H9 (cell line): ENCODE data around the gene KLK15. TPM values are rescaled to one million over a fixed set of nuclear protein-coding genes. Genes with fewer than 3 reads are reported as not detected.

Source experiments
- DNase-seq: peaks from one replicate; pipeline ENCODE4 v3.0.0-alpha.2; 2017
- H2AFZ ChIP-seq: one replicate; pipeline ENCODE4 v1.6.1; 2013; ENCODE audit warnings: mild to moderate bottlenecking, low read length, control low read depth, moderate library complexity
- H2AK5ac ChIP-seq: 2 replicates; pipeline ENCODE4 v1.6.1; 2013; ENCODE audit warnings: low read length, control low read depth, mixed read lengths; ENCODE audit not compliant: insufficient read length
- H2BK120ac ChIP-seq: one replicate; pipeline ENCODE4 v1.6.1; 2013; ENCODE audit warnings: low read depth, mild to moderate bottlenecking, low read length, control low read depth, inconsistent platforms; ENCODE audit not compliant: poor library complexity, severe bottlenecking
- H2BK12ac ChIP-seq: 2 replicates; pipeline ENCODE4 v1.6.1; 2013; ENCODE audit warnings: low read length, control low read depth, mixed read lengths, low read depth; ENCODE audit not compliant: insufficient read length
- H2BK15ac ChIP-seq: 2 replicates; pipeline ENCODE4 v1.6.1; 2013; ENCODE audit warnings: low read depth, low read length, control low read depth
- H2BK20ac ChIP-seq: one replicate; pipeline ENCODE4 v1.6.1; 2013; ENCODE audit warnings: low read depth, mild to moderate bottlenecking, low read length, control low read depth, inconsistent platforms; ENCODE audit not compliant: poor library complexity, severe bottlenecking
- H2BK5ac ChIP-seq: 2 replicates; pipeline ENCODE4 v1.6.1; 2013; ENCODE audit warnings: low read length, control low read depth, mixed read lengths; ENCODE audit not compliant: insufficient read length
- H3K14ac ChIP-seq: 2 replicates; pipeline ENCODE4 v1.6.1; 2013; ENCODE audit warnings: low read length, control low read depth; ENCODE audit not compliant: insufficient read depth
- H3K18ac ChIP-seq: 2 replicates; pipeline ENCODE4 v1.6.1; 2013; ENCODE audit warnings: low read depth, mild to moderate bottlenecking, mixed read lengths, low read length, control low read depth; ENCODE audit not compliant: insufficient read length
- H3K23ac ChIP-seq: 2 replicates; pipeline ENCODE4 v1.6.1; 2013; ENCODE audit warnings: low read length, control low read depth, mixed read lengths, low read depth; ENCODE audit not compliant: insufficient read length
- H3K23me2 ChIP-seq: 2 replicates; pipeline ENCODE4 v1.6.1; 2013; ENCODE audit warnings: low read depth, mild to moderate bottlenecking, mixed read lengths, low read length, control low read depth; ENCODE audit not compliant: insufficient read length, poor library complexity, severe bottlenecking
- H3K27ac ChIP-seq: 2 replicates; pipeline ENCODE4 v1.5.1; 2013; ENCODE audit warnings: low read length, control low read depth, mixed read lengths, low read depth; ENCODE audit not compliant: insufficient read length
- H3K27me3 ChIP-seq: 2 replicates; pipeline ENCODE4 v1.6.1; 2013; ENCODE audit warnings: low read length, control low read depth, inconsistent platforms; ENCODE audit not compliant: insufficient read depth
- H3K4ac ChIP-seq: 2 replicates; pipeline ENCODE4 v1.6.1; 2013; ENCODE audit warnings: low read depth, mild to moderate bottlenecking, control low read depth, inconsistent platforms, low read length, moderate library complexity
- H3K4me1 ChIP-seq: 2 replicates; pipeline ENCODE4 v1.6.1; 2013; ENCODE audit warnings: low read length, control low read depth, inconsistent platforms; ENCODE audit not compliant: insufficient read depth
- H3K4me2 ChIP-seq: 2 replicates; pipeline ENCODE4 v1.6.1; 2013; ENCODE audit warnings: low read length, control low read depth, mixed read lengths; ENCODE audit not compliant: insufficient read length, insufficient read depth
- H3K56ac ChIP-seq: 2 replicates; pipeline ENCODE4 v1.6.1; 2013; ENCODE audit warnings: low read depth, mild to moderate bottlenecking, mixed read lengths, low read length, control low read depth; ENCODE audit not compliant: insufficient read length
- H3K79me1 ChIP-seq: 2 replicates; pipeline ENCODE4 v1.6.1; 2013; ENCODE audit warnings: low read depth, mild to moderate bottlenecking, moderate library complexity, low read length, control low read depth, inconsistent platforms; ENCODE audit not compliant: insufficient read depth, poor library complexity, severe bottlenecking
- H3K79me2 ChIP-seq: 2 replicates; pipeline ENCODE4 v1.6.1; 2013; ENCODE audit warnings: low read length, control low read depth, inconsistent platforms; ENCODE audit not compliant: insufficient read depth
- H3K9ac ChIP-seq: 2 replicates; pipeline ENCODE4 v1.6.1; 2013; ENCODE audit warnings: low read length, control low read depth, mixed read lengths; ENCODE audit not compliant: insufficient read length; ENCODE audit errors: extremely low read depth
- H3K9me3 ChIP-seq: one replicate; pipeline ENCODE4 v1.6.1; 2013; ENCODE audit warnings: low read depth, low read length, inconsistent platforms; ENCODE audit not compliant: control insufficient read depth
- H3T11ph ChIP-seq: one replicate; pipeline ENCODE4 v1.6.1; 2013; ENCODE audit warnings: mild to moderate bottlenecking, low read length, control low read depth, inconsistent platforms
- H4K20me1 ChIP-seq: one replicate; pipeline ENCODE4 v1.6.1; 2013; ENCODE audit not compliant: control insufficient read depth, insufficient read length, insufficient read depth
- H4K5ac ChIP-seq: 2 replicates; pipeline ENCODE4 v1.6.1; 2013; ENCODE audit warnings: low read depth, mild to moderate bottlenecking, mixed read lengths, low read length, control low read depth; ENCODE audit not compliant: insufficient read length
- H4K8ac ChIP-seq: replicated peaks from 2 replicates; pipeline ENCODE4 v1.6.1; 2013; ENCODE audit warnings: low read length, control low read depth, mixed read lengths, low read depth; ENCODE audit not compliant: insufficient read length
- H4K91ac ChIP-seq: 2 replicates; pipeline ENCODE4 v1.6.1; 2013; ENCODE audit warnings: low read depth, mild to moderate bottlenecking, moderate library complexity, mixed read lengths, low read length, control low read depth; ENCODE audit not compliant: insufficient read length
- H3K27ac Mint-ChIP-seq, 3 experiments: 2 replicates in 2 of 3; 3 replicates in 1 of 3; pipeline ENCODE4 v1.8.0; 2020 to 2021; ENCODE audit warnings: mixed read lengths in 3 of 3, mild to moderate bottlenecking in 1 of 3, moderate library complexity in 1 of 3
- H3K27me3 Mint-ChIP-seq: 2 replicates; pipeline ENCODE4 v1.8.0; 2021; ENCODE audit warnings: low read depth, mild to moderate bottlenecking, moderate library complexity, mixed read lengths
- H3K36me3 Mint-ChIP-seq, 3 experiments: 2 replicates in 2 of 3; 3 replicates in 1 of 3; pipeline ENCODE4 v1.8.0; 2020 to 2021; ENCODE audit warnings: low read depth in 3 of 3, mixed read lengths in 3 of 3; ENCODE audit not compliant: insufficient read depth in 1 of 3
- H3K4me1 Mint-ChIP-seq, 2 experiments: 2 replicates each; pipeline ENCODE4 v1.8.0; 2020; ENCODE audit warnings: mixed read lengths in 2 of 2
- H3K4me3 Mint-ChIP-seq, 2 experiments: 2 replicates in 1 of 2; 3 replicates in 1 of 2; pipeline ENCODE4 v1.8.0; 2020 to 2021; ENCODE audit warnings: mild to moderate bottlenecking in 2 of 2, mixed read lengths in 2 of 2, moderate library complexity in 1 of 2
- H3K9me3 Mint-ChIP-seq, 2 experiments: 2 replicates in 1 of 2; 3 replicates in 1 of 2; pipeline ENCODE4 v1.8.0; 2020; ENCODE audit warnings: mild to moderate bottlenecking in 2 of 2, mixed read lengths in 2 of 2, moderate library complexity in 1 of 2
- CTCF ChIP-seq: fragments of 200-600 bp; sonication (generic); conservative IDR thresholded peaks from 3 replicates; pipeline ENCODE4 v1.8.0; 2021; ENCODE audit warnings: antibody characterized with exemption, mild to moderate bottlenecking
- WGBS: extraction: QIAGEN DNeasy Blood & Tissue Kit; methylation state at CpG from one replicate; pipeline ENCODE4 v1.1.7; 2013; ENCODE audit warnings: missing lambda C conversion rate, low lambda C conversion rate, mixed read lengths; ENCODE audit not compliant: insufficient read length; ENCODE audit errors: extremely low coverage; 5-methylcytosine and 5-hydroxymethylcytosine counted together
- total RNA-seq: library from RNA; stranded (reverse); gene quantifications from 2 replicates; pipeline ENCODE4 v1.2.1, GENCODE V29; 2021

KLK15 gene
- total RNA-seq, 1 experiment from 2014 or later: not detected

- Histone ChIP-seq H3K4ac (no peak overlapping the region), H3K9ac (no peak overlapping the region)
Measured at GRCh38 chr19:50777830-50778303, 55.5 kb downstream of the KLK15 start.

More at GRCh38 chr19:50777830-50778303, 55.5 kb downstream of the KLK15 start:
- H3K23ac ChIP-seq: no peak overlapping the region
- no peak overlapping the region for H2AK5ac ChIP-seq
- no peak overlapping the region for H2AFZ ChIP-seq
- no peak overlapping the region for H4K8ac ChIP-seq
- H3T11ph ChIP-seq: no peak overlapping the region
- H3K18ac ChIP-seq: no peak overlapping the region
- no peaks in the 10 kb centered on the region for H3K79me1 ChIP-seq
- Mint-ChIP-seq H3K27ac (no peak overlapping the region), H3K36me3 (no peaks in the 10 kb centered on the region), H3K4me3 (peak overlapping the region; percentile 19 to 72; a peak in 3 of 5 replicates), H3K27me3 (peaks cover 100% of the 10 kb centered on the region), H3K9me3 (peaks cover 2 to 8% of the 10 kb centered on the region in 2 experiments; a peak in 4 of 5 replicates), H3K4me1 (peaks cover 14 to 27% of the 10 kb centered on the region in 2 experiments)
- H2BK15ac ChIP-seq: no peak overlapping the region
- no CpG with 5 or more reads among the region's 30 CpGs for WGBS
- no peak overlapping the region for H4K5ac ChIP-seq
- no peak overlapping the region for H4K91ac ChIP-seq
- H2BK12ac ChIP-seq: no peak overlapping the region
- no peaks in the 10 kb centered on the region for H3K79me2 ChIP-seq
- H3K4me1 ChIP-seq: peaks cover 2% of the 10 kb centered on the region; the same call in 1 of the 2 replicates
- peak; percentile 79 for DNase-seq
- H4K20me1 ChIP-seq: no peaks in the 10 kb centered on the region
- peaks cover 17% of the 10 kb centered on the region; the same call in 1 of the 2 replicates for H3K27me3 ChIP-seq
- H3K9me3 ChIP-seq: no peaks in the 10 kb centered on the region
- no peak for TF ChIP-seq CTCF
- H3K27ac ChIP-seq: no peak overlapping the region
- H3K56ac ChIP-seq: no peak overlapping the region
- H3K23me2 ChIP-seq: no peaks in the 10 kb centered on the region
- peak overlapping the region; percentile 58 for H3K4me2 ChIP-seq
- H2BK120ac ChIP-seq: no peak overlapping the region
- no peak overlapping the region for H2BK20ac ChIP-seq
- no peak overlapping the region for H3K14ac ChIP-seq
- no peak overlapping the region for H2BK5ac ChIP-seq
